GM12891 (cell line): ENCODE measurements around the gene OPN1SW.

Source experiments
- DNase-seq: peaks from one replicate; pipeline ENCODE4 v3.0.0; 2011; ENCODE audit warnings: low spot score; ENCODE audit not compliant: insufficient read length
- FAIRE-seq: peaks from 2 replicates; lab custom pipeline; 2011; peaks lifted over from hg19 to GRCh38; lab: Jason Lieb, UNC
- PAX5 ChIP-seq: IDR thresholded peaks from 2 replicates; pipeline ENCODE4 v1.6.1; 2011; ENCODE audit warnings: low read length, moderate library complexity, mild to moderate bottlenecking; ENCODE audit not compliant: insufficient read depth, severe bottlenecking
- POLR2A ChIP-seq: IDR thresholded peaks from 2 replicates; pipeline ENCODE4 v1.6.1; 2011; ENCODE audit warnings: low read depth, low read length, control low read depth
- POLR2AphosphoS5 ChIP-seq: IDR thresholded peaks from 2 replicates; pipeline ENCODE4 v1.6.1; 2011; ENCODE audit warnings: low read depth, low read length, control low read depth
- POU2F2 ChIP-seq: IDR thresholded peaks from 2 replicates; pipeline ENCODE4 v1.6.1; 2011; ENCODE audit warnings: low read depth, mild to moderate bottlenecking, control low read depth, low read length, moderate library complexity
- SPI1 ChIP-seq: IDR thresholded peaks from 2 replicates; pipeline ENCODE4 v1.6.1; 2011; ENCODE audit warnings: low read depth, low read length, control low read depth
- TAF1 ChIP-seq: IDR thresholded peaks from 2 replicates; pipeline ENCODE4 v1.6.1; 2011; ENCODE audit warnings: low read depth, low read length, control low read depth

OPN1SW gene

DNA sequence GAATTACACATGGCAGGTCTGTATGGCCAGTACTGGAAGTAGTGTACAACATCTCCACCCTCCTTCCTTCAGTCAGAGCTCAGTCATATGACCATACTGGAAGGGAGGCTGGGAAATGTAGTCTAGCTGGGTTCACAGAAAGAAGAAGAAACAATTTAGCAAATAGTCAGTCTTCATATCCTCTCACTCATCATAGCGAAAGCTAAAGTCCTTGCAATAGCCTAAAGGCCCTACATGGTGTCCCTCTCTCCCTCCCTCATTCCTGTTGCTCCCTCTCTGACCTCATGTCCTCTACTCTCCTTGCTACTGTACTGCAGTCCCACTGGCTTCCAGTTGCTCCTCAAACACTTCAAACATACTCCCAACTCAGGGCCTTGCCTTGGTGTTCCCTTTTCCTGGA, 40.7 kb downstream of the OPN1SW start:
- FAIRE-seq (peak; percentile 20), DNase-seq (no peak)
- TF ChIP-seq PAX5 (no peak), POU2F2 (no peak), POLR2A (no peak), POLR2AphosphoS5 (no peak), TAF1 (no peak), SPI1 (no peak)

DNA sequence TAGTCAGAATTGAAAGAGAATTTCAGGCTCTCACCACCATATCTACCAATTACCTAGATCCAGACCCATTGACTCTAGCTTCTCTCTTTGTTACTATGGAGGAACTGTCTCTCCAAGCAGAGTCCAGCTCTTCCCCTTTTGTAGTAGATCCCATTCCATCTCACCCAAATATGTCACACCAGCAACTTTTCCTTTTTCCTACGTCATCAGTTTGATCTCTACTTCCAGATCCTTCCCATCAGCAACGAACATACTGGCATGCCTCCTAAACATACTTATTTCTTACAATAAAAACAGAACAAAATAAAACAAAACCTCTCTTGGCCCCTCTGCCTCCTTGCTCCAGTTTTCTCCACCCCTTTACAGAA, 42.3 kb downstream of the OPN1SW start:
- no peak for FAIRE-seq
- DNase-seq = no peak
- TF ChIP-seq POLR2AphosphoS5 (no peak), POU2F2 (no peak), POLR2A (no peak), TAF1 (no peak), PAX5 (no peak), SPI1 (no peak)

DNA sequence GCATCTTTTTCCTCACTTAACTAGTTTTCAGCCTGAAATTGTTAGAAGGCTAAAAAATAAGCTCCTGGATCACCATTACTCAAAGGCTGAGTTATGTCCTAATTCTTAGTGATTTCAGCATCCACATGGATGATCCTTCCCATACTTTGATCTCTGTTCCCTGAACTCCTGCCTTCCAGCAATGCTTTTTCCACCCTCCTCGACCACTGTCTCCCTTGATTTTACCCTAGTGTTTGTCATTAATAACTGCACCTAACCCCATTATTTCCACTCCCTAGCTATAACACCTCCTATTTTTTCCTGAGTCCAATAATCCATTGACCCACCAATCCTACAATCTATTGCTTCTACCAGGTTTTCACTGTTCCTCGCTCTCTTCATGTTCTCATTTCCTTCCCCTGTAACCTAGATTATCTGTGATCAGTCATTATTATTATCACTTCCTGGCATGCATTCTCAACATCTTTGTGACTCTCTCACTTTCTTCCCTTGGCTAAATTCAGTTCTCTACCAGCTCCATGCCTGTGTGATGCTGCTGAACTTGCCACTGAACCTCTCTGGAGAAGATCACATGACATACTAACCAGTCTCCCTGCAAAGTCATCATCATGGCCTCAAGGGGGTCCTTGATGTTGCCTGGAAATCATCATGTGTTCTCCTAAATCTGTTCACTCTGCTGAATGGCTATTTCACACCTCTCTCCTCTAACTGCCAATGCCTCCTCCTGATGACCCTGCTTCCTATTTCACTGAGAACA, 42.9 kb downstream of the OPN1SW start:
- DNase-seq (no peak), FAIRE-seq (no peak)
- no peak for TF ChIP-seq POLR2AphosphoS5
- no peak for TF ChIP-seq TAF1
- TF ChIP-seq POLR2A = no peak
- TF ChIP-seq SPI1 = no peak
- TF ChIP-seq PAX5 = no peak
- no peak for TF ChIP-seq POU2F2

- DNase-seq = no peak
- FAIRE-seq = no peak
- TF ChIP-seq PAX5 (no peak), SPI1 (no peak), POLR2A (no peak)
Observed at GRCh38 chr7:128731184-128731583, 44.4 kb downstream of the OPN1SW start.

DNA sequence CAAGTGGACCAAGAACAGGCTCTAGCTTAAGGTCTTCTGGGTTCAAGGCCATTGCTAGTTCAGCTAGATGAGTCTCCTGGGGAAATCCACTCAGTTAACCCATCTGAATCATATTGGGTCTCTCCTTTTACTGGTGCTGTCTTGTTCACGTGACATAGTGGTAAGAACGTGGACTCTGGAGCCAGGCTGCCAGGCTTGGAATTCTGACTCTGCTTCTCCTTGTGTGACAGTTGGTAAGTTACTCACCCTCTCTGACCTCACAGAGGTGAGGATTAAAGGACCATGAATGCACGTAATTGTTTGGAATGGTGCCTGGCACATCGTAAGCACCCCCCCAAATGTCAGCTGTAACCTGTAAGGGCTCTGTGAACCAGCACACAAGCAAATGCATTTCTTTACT, 46.1 kb downstream of the OPN1SW start:
- DNase-seq (no peak), FAIRE-seq (no peak)
- TF ChIP-seq SPI1 = no peak
- no peak for TF ChIP-seq POU2F2
- TF ChIP-seq PAX5 = no peak
- TF ChIP-seq TAF1 = no peak
- no peak for TF ChIP-seq POLR2A
- TF ChIP-seq POLR2AphosphoS5 = no peak

- TF ChIP-seq POU2F2 (no peak), PAX5 (no peak), TAF1 (no peak), POLR2AphosphoS5 (no peak)
- no peak for DNase-seq
- no peak for FAIRE-seq
Observed at GRCh38 chr7:128728598-128728997, 47.0 kb downstream of the OPN1SW start.

- DNase-seq = no peak
- no peak for FAIRE-seq
- TF ChIP-seq TAF1 (no peak), POU2F2 (no peak), PAX5 (no peak), POLR2A (no peak), POLR2AphosphoS5 (no peak), SPI1 (no peak)
Observed at GRCh38 chr7:128727239-128727638, 48.4 kb downstream of the OPN1SW start.

DNA sequence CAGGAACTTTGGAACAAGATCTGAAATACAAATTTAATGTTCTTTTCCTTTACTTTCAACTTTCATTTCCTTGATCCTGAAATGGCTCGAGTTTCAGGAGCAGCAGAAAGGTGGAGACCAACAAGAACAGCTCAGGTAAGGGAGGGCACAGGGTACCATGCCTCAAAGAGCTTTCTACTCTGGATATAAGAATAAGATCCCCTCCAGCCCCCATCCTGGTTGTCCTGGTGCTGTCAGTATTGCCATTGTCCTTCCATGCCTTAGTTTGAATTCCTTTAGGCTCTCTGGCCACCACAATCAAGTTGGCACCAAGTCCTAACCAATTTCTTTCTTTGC, 48.9 kb downstream of the OPN1SW start:
- TF ChIP-seq POU2F2 (no peak), POLR2A (no peak), SPI1 (no peak), PAX5 (no peak), POLR2AphosphoS5 (no peak), TAF1 (no peak)
- FAIRE-seq = no peak

DNA sequence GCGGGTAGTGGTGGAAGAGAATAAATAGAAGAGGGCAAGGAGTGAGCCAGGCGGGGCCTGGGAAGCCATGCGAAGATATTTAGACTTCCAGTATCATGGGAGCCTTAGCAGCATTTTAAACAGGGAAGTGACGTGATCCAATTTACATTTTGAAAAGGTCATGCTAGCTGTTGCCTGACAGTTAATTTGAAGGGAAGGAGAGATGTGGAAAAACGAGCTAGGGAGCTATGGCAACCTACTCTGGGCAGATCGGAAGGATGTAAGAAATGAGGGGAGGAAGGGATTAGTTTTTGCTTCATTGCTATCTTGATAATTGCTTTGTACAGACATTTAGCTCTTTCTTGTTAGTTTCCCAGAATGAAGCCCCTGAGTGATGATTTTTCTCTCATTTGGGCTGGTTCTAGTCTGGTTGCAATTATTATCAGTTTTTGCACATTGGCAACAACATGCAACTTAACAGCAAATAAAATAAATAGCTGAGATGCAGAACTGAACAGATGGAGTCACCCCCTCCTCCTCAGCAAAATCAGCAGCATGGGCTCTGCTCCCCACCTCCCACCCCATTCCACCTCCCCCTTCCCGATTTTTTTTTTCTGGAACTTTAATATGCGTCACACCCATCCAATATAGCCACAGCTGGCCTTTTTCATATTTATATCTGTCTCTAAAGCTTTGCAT, 49.4 kb downstream of the OPN1SW start:
- no peak for TF ChIP-seq POLR2AphosphoS5
- DNase-seq = no peak
- no peak for FAIRE-seq

More for the DNA sequence above, 48.9 kb downstream of the OPN1SW start:
- DNase-seq = no peak

DNA sequence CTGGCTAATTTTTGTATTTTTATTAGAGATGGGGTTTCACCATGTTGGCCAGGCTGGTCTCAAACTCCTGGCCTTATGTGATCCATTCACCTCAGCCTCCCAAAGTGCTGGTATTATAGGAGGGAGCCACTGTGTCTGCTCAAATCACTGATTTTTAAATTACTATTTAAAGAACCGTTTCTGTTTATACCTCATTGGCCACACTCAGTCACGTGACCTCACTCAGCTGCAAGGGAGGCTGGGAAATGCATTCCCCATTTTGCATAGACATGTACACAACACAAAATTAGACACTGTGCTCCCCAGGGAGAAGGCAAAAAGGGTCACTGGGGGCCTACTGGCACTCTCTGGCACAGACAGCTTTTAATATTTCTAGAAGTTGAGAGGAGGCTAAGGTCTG, 50.1 kb downstream of the OPN1SW start:
- TF ChIP-seq TAF1 (no peak), SPI1 (no peak), PAX5 (no peak), POLR2A (no peak), POU2F2 (no peak), POLR2AphosphoS5 (no peak)
- DNase-seq (no peak), FAIRE-seq (no peak)

GRCh38 chr7:128724743-128725142, 50.9 kb downstream of the OPN1SW start:
- no peak for TF ChIP-seq POLR2A
- TF ChIP-seq SPI1 = no peak
- TF ChIP-seq POLR2AphosphoS5 = no peak
- no peak for TF ChIP-seq POU2F2
- no peak for TF ChIP-seq TAF1
- no peak for TF ChIP-seq PAX5
- no peak for DNase-seq
- FAIRE-seq = no peak
